H1 (cell line): Measurements from ENCODE around the gene NFIA. TPM values are rescaled to one million over a fixed set of nuclear protein-coding genes. Genes with fewer than 3 reads are reported as not detected.

Experiments used
- CTCF ChIA-PET: fragments of 300-600 bp; sonication (Branson Sonifier 250); formaldehyde crosslinking; loops from one replicate; lab custom pipeline; 2021; ENCODE audit not compliant: partially characterized antibody; lab: Charles Lee
- POLR2A ChIA-PET: fragments of 300-600 bp; sonication (Branson Sonifier 250); formaldehyde crosslinking; loops from one replicate; lab custom pipeline; 2021; ENCODE audit warnings: inconsistent platforms; ENCODE audit not compliant: partially characterized antibody; lab: Charles Lee
- DNase-seq, 2 experiments: peaks; one replicate each; pipeline versions ENCODE4 v3.0.0 to v3.0.0-alpha.2; 2010 to 2022; ENCODE audit warnings: low spot score in 2 of 2, low read depth in 1 of 2, mixed read lengths in 1 of 2
- FAIRE-seq: peaks from 2 replicates; lab custom pipeline; 2011; peaks lifted over from hg19 to GRCh38; lab: Jason Lieb, UNC
- H2AFZ ChIP-seq: 2 replicates; pipeline ENCODE4 v1.8.1; 2012; ENCODE audit warnings: low read length, inconsistent platforms
- H2AK5ac ChIP-seq: 2 replicates; pipeline ENCODE4 v1.6.1; 2013; ENCODE audit warnings: low read depth, low read length
- H2BK120ac ChIP-seq: replicated peaks from 2 replicates; pipeline ENCODE3; 2013; ENCODE audit warnings: low read depth, low read length, inconsistent platforms
- H2BK12ac ChIP-seq: 2 replicates; pipeline ENCODE4 v1.6.1; 2013; ENCODE audit warnings: low read depth, low read length
- H2BK15ac ChIP-seq: 2 replicates; pipeline ENCODE4 v1.6.1; 2013; ENCODE audit warnings: low read length
- H2BK20ac ChIP-seq: 2 replicates; pipeline ENCODE4 v1.6.1; 2013; ENCODE audit warnings: low read length
- H2BK5ac ChIP-seq: 2 replicates; pipeline ENCODE4 v1.6.1; 2013; ENCODE audit warnings: low read depth, low read length
- H3K14ac ChIP-seq: 2 replicates; pipeline ENCODE4 v1.6.1; 2013; ENCODE audit warnings: inconsistent platforms; ENCODE audit not compliant: insufficient read length
- H3K18ac ChIP-seq: 2 replicates; pipeline ENCODE4 v1.6.1; 2013; ENCODE audit warnings: low read length; ENCODE audit errors: extremely low read depth
- H3K23ac ChIP-seq: 2 replicates; pipeline ENCODE4 v1.6.1; 2013; ENCODE audit warnings: inconsistent platforms; ENCODE audit not compliant: insufficient read length
- H3K23me2 ChIP-seq: 2 replicates; pipeline ENCODE4 v1.6.1; 2013; ENCODE audit warnings: low read depth, low read length
- H3K27ac ChIP-seq: 2 replicates; pipeline ENCODE4 v1.6.1; 2011; ENCODE audit warnings: low read depth, low read length, inconsistent platforms
- H3K27me3 ChIP-seq, 4 experiments: replicated peaks in 1 of 4; 1 replicate in 1 of 4; 2 replicates in 3 of 4; pipeline versions ENCODE4 v1.6.1 to v1.8.1; 2011 to 2013; ENCODE audit warnings: low read length in 3 of 4, mild to moderate bottlenecking in 3 of 4, inconsistent platforms in 2 of 4, mixed read lengths in 2 of 4, moderate library complexity in 1 of 4; ENCODE audit not compliant: control insufficient read depth in 3 of 4, insufficient read depth in 3 of 4; ENCODE audit errors: extremely low read depth in 1 of 4
- H3K36me3 ChIP-seq, 4 experiments: 2 replicates each; pipeline versions ENCODE4 v1.6.1 to v1.8.1; 2011 to 2013; ENCODE audit warnings: mild to moderate bottlenecking in 4 of 4, low read length in 3 of 4, moderate library complexity in 2 of 4, control low read depth in 1 of 4, inconsistent platforms in 1 of 4; ENCODE audit not compliant: insufficient read depth in 4 of 4, control insufficient read depth in 2 of 4
- H3K4ac ChIP-seq: replicated peaks from 2 replicates; pipeline ENCODE3; 2013; ENCODE audit warnings: low read length, low read depth, mixed read lengths, inconsistent platforms; ENCODE audit not compliant: insufficient read length
- H3K4me1 ChIP-seq, 4 experiments: replicated peaks in 1 of 4; 1 replicate in 1 of 4; 2 replicates in 3 of 4; pipeline versions ENCODE4 v1.6.1 to v1.8.1; 2011 to 2013; ENCODE audit warnings: low read length in 3 of 4, inconsistent platforms in 2 of 4, mixed read lengths in 1 of 4; ENCODE audit not compliant: insufficient read depth in 4 of 4, control insufficient read depth in 3 of 4
- H3K4me2 ChIP-seq, 2 experiments: 2 replicates each; pipeline versions ENCODE4 v1.6.1 to v1.8.1; 2011 to 2013; ENCODE audit warnings: low read depth in 2 of 2, low read length in 2 of 2, control low read depth in 1 of 2, inconsistent platforms in 1 of 2, mild to moderate bottlenecking in 1 of 2; ENCODE audit not compliant: insufficient read depth in 1 of 2
- H3K4me3 ChIP-seq, 4 experiments: fragments of 200-600, 300-600 bp in 1 of 4; sonication (generic), shearing (Covaris generic), sonication (Bioruptor Twin) in 1 of 4; 2 replicates each; pipeline versions ENCODE4 v1.5.1 to v1.8.1; 2011 to 2016; ENCODE audit warnings: low read length in 4 of 4, low read depth in 3 of 4, control low read depth in 2 of 4, inconsistent platforms in 2 of 4, mild to moderate bottlenecking in 2 of 4, mixed read lengths in 1 of 4, moderate library complexity in 1 of 4; ENCODE audit not compliant: insufficient read depth in 2 of 4; ENCODE audit errors: extremely low read depth in 1 of 4
- H3K56ac ChIP-seq: replicated peaks from 2 replicates; pipeline ENCODE3; 2013; ENCODE audit warnings: low read depth, mild to moderate bottlenecking, mixed read lengths, low read length, inconsistent platforms; ENCODE audit not compliant: insufficient read length
- H3K79me1 ChIP-seq: 2 replicates; pipeline ENCODE4 v1.6.1; 2013; ENCODE audit warnings: low read depth, low read length, control low read depth
- H3K79me2 ChIP-seq, 2 experiments: 2 replicates each; pipeline versions ENCODE4 v1.6.1 to v1.8.1; 2012 to 2013; ENCODE audit warnings: low read length in 2 of 2, mild to moderate bottlenecking in 2 of 2, inconsistent platforms in 1 of 2; ENCODE audit not compliant: insufficient read depth in 2 of 2, control insufficient read depth in 1 of 2
- H3K9ac ChIP-seq, 4 experiments: replicated peaks in 1 of 4; 1 replicate in 1 of 4; 2 replicates in 3 of 4; pipeline versions ENCODE4 v1.6.1 to v1.8.1; 2011 to 2013; ENCODE audit warnings: low read depth in 3 of 4, low read length in 3 of 4, control low read depth in 2 of 4, mild to moderate bottlenecking in 2 of 4, moderate library complexity in 2 of 4, inconsistent platforms in 1 of 4; ENCODE audit errors: extremely low read depth in 1 of 4
- H3K9me3 ChIP-seq, 2 experiments: 2 replicates each; pipeline versions ENCODE4 v1.6.1 to v1.8.1; 2012 to 2013; ENCODE audit warnings: mild to moderate bottlenecking in 2 of 2, moderate library complexity in 2 of 2, control low read depth in 1 of 2, inconsistent platforms in 1 of 2, low read depth in 1 of 2, low read length in 1 of 2, mixed read lengths in 1 of 2; ENCODE audit not compliant: insufficient read depth in 2 of 2
- H4K20me1 ChIP-seq, 2 experiments: replicated peaks in 1 of 2; 2 replicates each; pipeline versions ENCODE3 to v1.8.1; 2011 to 2013; ENCODE audit warnings: inconsistent platforms in 2 of 2, low read length in 2 of 2, mild to moderate bottlenecking in 1 of 2; ENCODE audit not compliant: insufficient read depth in 2 of 2, control insufficient read depth in 1 of 2
- H4K5ac ChIP-seq: 2 replicates; pipeline ENCODE4 v1.6.1; 2013; ENCODE audit warnings: low read length, low read depth, mixed read lengths, inconsistent platforms; ENCODE audit not compliant: insufficient read length
- H4K8ac ChIP-seq: 2 replicates; pipeline ENCODE4 v1.8.0; 2013; ENCODE audit warnings: mild to moderate bottlenecking, moderate library complexity, low read length, inconsistent platforms; ENCODE audit not compliant: insufficient read depth; ENCODE audit errors: extremely low read depth
- H4K91ac ChIP-seq: replicated peaks from 2 replicates; pipeline ENCODE3; 2013; ENCODE audit warnings: low read length, mixed read lengths, inconsistent platforms; ENCODE audit not compliant: insufficient read length
- CBX5 ChIP-seq: fragments of 300-800, 300-1000 bp; sonication (generic); IDR thresholded peaks from 2 replicates; pipeline ENCODE4 v1.7.1; 2016; ENCODE audit warnings: antibody characterized with exemption, low read length, low read depth
- CEBPB ChIP-seq: IDR thresholded peaks from 2 replicates; pipeline ENCODE4 v1.6.1; 2012; ENCODE audit warnings: low read depth, low read length
- CHD1 ChIP-seq: IDR thresholded peaks from 2 replicates; pipeline ENCODE4 v1.6.1; 2012; ENCODE audit warnings: low read depth, low read length, improper control_type of control experiment
- CREB1 ChIP-seq: IDR thresholded peaks from 2 replicates; pipeline ENCODE4 v1.6.1; 2012; ENCODE audit warnings: inconsistent platforms
- NANOG ChIP-seq: IDR thresholded peaks from 2 replicates; pipeline ENCODE4 v1.6.1; 2011; ENCODE audit warnings: low read length, low read depth, mild to moderate bottlenecking, inconsistent platforms; ENCODE audit not compliant: insufficient read depth, poor library complexity, severe bottlenecking
- POU5F1 ChIP-seq: IDR thresholded peaks from 2 replicates; pipeline ENCODE4 v1.6.1; 2011; ENCODE audit warnings: low read depth, mild to moderate bottlenecking, low read length, moderate library complexity
- RBBP5 ChIP-seq: IDR thresholded peaks from 2 replicates; pipeline ENCODE4 v1.7.1; 2012; ENCODE audit warnings: low read depth, mild to moderate bottlenecking, inconsistent platforms, low read length, moderate library complexity, borderline replicate concordance
- RFX5 ChIP-seq: IDR thresholded peaks from 2 replicates; pipeline ENCODE4 v1.6.1; 2011; ENCODE audit warnings: low read depth, low read length, improper control_type of control experiment, borderline replicate concordance
- TBP ChIP-seq: IDR thresholded peaks from 2 replicates; pipeline ENCODE4 v1.6.1; 2011; ENCODE audit warnings: low read depth, low read length, improper control_type of control experiment
- WGBS, 2 experiments: shearing (Covaris generic) in 1 of 2; methylation state at CpG; one replicate each; pipeline versions ENCODE4 v1.1.6 to v1.1.7; 2013 to 2015; ENCODE audit warnings: low lambda C conversion rate in 2 of 2, mixed read lengths in 2 of 2, inconsistent platforms in 1 of 2, low coverage in 1 of 2, missing lambda C conversion rate in 1 of 2; ENCODE audit not compliant: insufficient replicate concordance in 2 of 2, insufficient coverage in 1 of 2, insufficient read length in 1 of 2; ENCODE audit errors: extremely low coverage in 1 of 2, missing lambda C conversion rate in 1 of 2; 5-methylcytosine and 5-hydroxymethylcytosine counted together
- polyA plus RNA-seq, 7 experiments: library from polyadenylated mRNA; depleted of rRNA in 3 of 7; stranded (reverse) in 5 of 7; unstranded in 2 of 7; fragments of >200 nt in 5 of 7; fragments of 200-250 nt in 2 of 7; gene quantifications; 1 replicate in 5 of 7; 2 replicates in 1 of 7; 4 replicates in 1 of 7; pipeline versions ENCODE4 v1.2.1 to v1.2.3, GENCODE V29; 2011 to 2013; ENCODE audit warnings: missing spikeins in 2 of 7, mixed read lengths in 2 of 7
- total RNA-seq: library from RNA; stranded (reverse); fragmentation: NEBNext Ultra II Directional; extraction: Animal tissue kit (Norgen Biotek cat#: 25700); gene quantifications from 2 replicates; pipeline ENCODE4 v1.2.1, GENCODE V29; 2021

Gene NFIA
- total and polyA plus RNA-seq, 2 of the 8 experiments (the other 6 are each of a cell fraction or from before 2014, with no cell fraction given), result 1.8 to 2.3 TPM

GRCh38 chr1:61190153-61190552 is 107.8 kb downstream of the NFIA start:
- FAIRE-seq (no peak), DNase-seq (no peak)
- Histone ChIP-seq H3K4me2 (no peak overlapping the region), H3K23ac (no peak overlapping the region), H3K79me2 (no peaks in the 10 kb centered on the region), H3K23me2 (no peaks in the 10 kb centered on the region), H2BK12ac (no peak overlapping the region), H2BK15ac (no peak overlapping the region), H3K4ac (no peak overlapping the region), H3K27ac (no peak overlapping the region), H3K4me1 (0 out of 7 replicates have a peak, but pooled peaks cover 0 to 2% (median 0%) of the 10 kb centered on the region in 4 experiments), H2AFZ (no peak overlapping the region), H4K5ac (no peak overlapping the region), H3K9ac (no peak overlapping the region), H4K8ac (no peak overlapping the region), H3K79me1 (no peaks in the 10 kb centered on the region), H2AK5ac (no peak overlapping the region), H3K4me3 (no peak overlapping the region), H2BK20ac (no peak overlapping the region), H3K27me3 (no peaks in the 10 kb centered on the region), H3K9me3 (no peaks in the 10 kb centered on the region), H3K18ac (no peak overlapping the region), H3K56ac (no peak overlapping the region), H3K36me3 (no peaks in the 10 kb centered on the region), H2BK5ac (no peak overlapping the region), H4K20me1 (no peaks in the 10 kb centered on the region), H4K91ac (no peak overlapping the region), H3K14ac (no peak overlapping the region), H2BK120ac (no peak overlapping the region)
- 85% methylated on average over 4 of the region's 4 CpGs; no CpG with 5 or more reads in 1 of the 2 experiments for WGBS, 2 experiments
- TF ChIP-seq CHD1, result no peak
- TF ChIP-seq CEBPB, result no peak
- TF ChIP-seq CREB1, result no peak
- no peak for TF ChIP-seq TBP
- TF ChIP-seq POU5F1, result no peak
- TF ChIP-seq RBBP5, result no peak
- no peak for TF ChIP-seq RFX5
- TF ChIP-seq CBX5, result no peak
- TF ChIP-seq NANOG, result no peak
- ChIA-PET POLR2A (no interaction called here), CTCF (no interaction called here)
